ENCODE measurements around the gene OR2V2.

GRCh38 chr5:181189363-181189961, 42.1 kb downstream of the OR2V2 start:
- TF ChIP-seq CTCF (conservative IDR thresholded peaks at IDR 0.05; ENCODE audit: low read depth, low read length) (no peak), EZH2 (IDR thresholded peaks at IDR 0.05; ENCODE audit: low read length, unreplicated experiment) (no peak), EZH2phosphoT487 (IDR thresholded peaks at IDR 0.05; ENCODE audit: borderline replicate concordance, low read length) (no peak)
